ENCODE results near the gene SLC17A6. TPM values are rescaled to one million over a fixed set of nuclear protein-coding genes. Genes with fewer than 3 reads are reported as not detected.

SLC17A6 gene
- total RNA-seq, 2 experiments from 2014 or later, result not detected

DNA sequence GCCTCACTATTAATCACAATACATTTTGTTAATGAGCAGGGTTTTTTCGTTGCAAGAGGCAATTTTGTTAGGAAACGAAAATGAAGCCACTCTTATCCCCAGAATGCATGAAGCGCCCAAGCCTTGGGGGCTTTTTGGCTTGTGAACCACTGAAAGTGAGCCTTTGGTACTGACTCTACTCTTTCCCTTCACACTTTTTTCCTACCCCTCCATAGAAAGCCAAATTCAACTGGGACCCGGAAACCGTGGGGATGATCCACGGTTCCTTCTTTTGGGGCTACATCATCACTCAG, 4.8 kb downstream of the SLC17A6 start:
- H3K9me3 Mint-ChIP-seq (ENCODE audit: insufficient read depth), result peaks cover 4% of the 10 kb centered on the region
- no peaks in the 10 kb centered on the region for H3K4me1 Mint-ChIP-seq (ENCODE audit: low read depth)
- peaks cover 3% of the 10 kb centered on the region for H3K36me3 Mint-ChIP-seq (ENCODE audit: low read depth)
- DNase-seq (no peak), ATAC-seq (no peak)
- POLR2A ChIA-PET, result no interaction called here
- no peak overlapping the region for H3K4me3 Mint-ChIP-seq
- CTCF ChIA-PET, result no interaction called here
- H3K27ac Mint-ChIP-seq, result no peak overlapping the region
- H3K27me3 Mint-ChIP-seq (ENCODE audit: low read depth), result peaks cover 61% of the 10 kb centered on the region

GRCh38 chr11:22343371-22344032, 5.3 kb downstream of the SLC17A6 start:
- POLR2A ChIA-PET, result no interaction called here
- Mint-ChIP-seq H3K27me3 (ENCODE audit: low read depth) (peaks cover 56% of the 10 kb centered on the region), H3K27ac (no peak overlapping the region), H3K4me1 (ENCODE audit: low read depth) (no peaks in the 10 kb centered on the region), H3K36me3 (ENCODE audit: low read depth) (peaks cover 3% of the 10 kb centered on the region), H3K4me3 (no peak overlapping the region), H3K9me3 (ENCODE audit: insufficient read depth) (peaks cover 4% of the 10 kb centered on the region)
- DNase-seq (no peak), ATAC-seq (no peak)
- CTCF ChIA-PET, result no interaction called here

- Mint-ChIP-seq H3K27ac (no peak overlapping the region), H3K4me3 (no peak overlapping the region), H3K4me1 (ENCODE audit: low read depth) (no peaks in the 10 kb centered on the region), H3K27me3 (ENCODE audit: low read depth) (peaks cover 53% of the 10 kb centered on the region), H3K36me3 (ENCODE audit: low read depth) (peaks cover 3% of the 10 kb centered on the region), H3K9me3 (ENCODE audit: insufficient read depth) (peaks cover 4% of the 10 kb centered on the region)
- ChIA-PET CTCF (no interaction called here), POLR2A (no interaction called here)
- no peak for ATAC-seq
- no peak for DNase-seq
Observed at GRCh38 chr11:22344081-22344480, 5.9 kb downstream of the SLC17A6 start.

GRCh38 chr11:22346282-22346681, 8.1 kb downstream of the SLC17A6 start:
- Mint-ChIP-seq H3K4me3 (no peak overlapping the region), H3K27me3 (ENCODE audit: low read depth) (peaks cover 33% of the 10 kb centered on the region), H3K27ac (no peak overlapping the region), H3K9me3 (ENCODE audit: insufficient read depth) (no peaks in the 10 kb centered on the region), H3K36me3 (ENCODE audit: low read depth) (no peaks in the 10 kb centered on the region), H3K4me1 (ENCODE audit: low read depth) (no peaks in the 10 kb centered on the region)
- ATAC-seq, result no peak
- DNase-seq, result no peak
- CTCF ChIA-PET, result no interaction called here
- POLR2A ChIA-PET, result no interaction called here

DNA sequence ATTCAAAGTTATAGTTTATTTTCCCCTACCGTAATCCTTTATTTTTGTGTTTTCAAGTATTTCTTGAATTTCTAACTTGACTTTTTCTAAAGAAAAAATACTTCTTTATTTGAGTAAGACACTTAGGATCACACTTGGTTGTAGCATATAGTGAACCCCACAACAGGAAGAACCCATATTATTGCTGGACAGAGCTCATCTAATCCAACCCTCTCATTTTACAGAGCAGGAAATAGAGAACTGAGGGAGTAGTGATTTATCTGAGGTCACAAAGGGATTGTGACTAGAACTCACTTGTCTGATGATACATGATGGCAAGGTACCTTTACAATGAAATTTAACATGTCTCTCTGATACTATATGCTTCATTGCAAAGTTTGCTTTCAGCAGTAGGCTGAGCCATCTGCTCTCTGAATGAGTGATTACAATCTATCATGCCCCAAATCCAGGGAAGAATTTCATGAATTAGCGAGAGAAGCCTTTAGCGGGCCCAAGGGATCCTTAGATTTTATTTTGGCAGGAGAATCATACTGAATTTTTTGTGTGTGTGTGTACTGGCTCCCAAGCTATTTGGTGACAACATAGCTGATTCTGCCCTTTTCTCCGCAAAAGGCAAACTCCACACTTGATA, 9.8 kb downstream of the SLC17A6 start:
- Mint-ChIP-seq H3K4me1 (ENCODE audit: low read depth) (no peaks in the 10 kb centered on the region), H3K9me3 (ENCODE audit: insufficient read depth) (no peaks in the 10 kb centered on the region), H3K4me3 (no peak overlapping the region), H3K27me3 (ENCODE audit: low read depth) (peaks cover 19% of the 10 kb centered on the region), H3K36me3 (ENCODE audit: low read depth) (no peaks in the 10 kb centered on the region), H3K27ac (no peak overlapping the region)
- ChIA-PET POLR2A (no interaction called here), CTCF (no interaction called here)
- no peak for ATAC-seq
- no peak for DNase-seq

DNA sequence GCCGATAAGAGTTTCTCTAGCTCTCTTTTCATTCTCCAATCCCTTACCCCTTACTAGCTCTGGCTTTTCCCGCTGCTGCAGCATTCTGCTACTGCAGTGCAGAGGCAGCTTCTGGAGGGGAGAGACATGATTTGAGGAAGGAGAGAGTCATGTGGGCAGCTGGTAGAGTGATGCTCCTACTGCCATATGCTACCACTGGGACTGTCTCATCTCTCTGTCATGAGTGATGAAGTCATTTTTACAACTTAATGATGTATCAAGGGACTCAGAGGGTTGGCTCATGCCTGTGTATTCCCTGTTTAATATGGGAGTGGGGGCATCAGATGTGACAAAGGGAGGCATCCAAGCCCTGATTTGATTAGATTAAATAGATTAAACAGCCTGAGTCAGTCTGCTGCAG, 11.3 kb downstream of the SLC17A6 start:
- Mint-ChIP-seq H3K27me3 (ENCODE audit: low read depth) (peaks cover 5% of the 10 kb centered on the region), H3K9me3 (ENCODE audit: insufficient read depth) (no peaks in the 10 kb centered on the region), H3K4me1 (ENCODE audit: low read depth) (no peaks in the 10 kb centered on the region), H3K27ac (no peak overlapping the region), H3K36me3 (ENCODE audit: low read depth) (no peaks in the 10 kb centered on the region), H3K4me3 (no peak overlapping the region)
- ATAC-seq (no peak), DNase-seq (no peak)
- ChIA-PET POLR2A (no interaction called here), CTCF (no interaction called here)

- no peaks in the 10 kb centered on the region for H3K27me3 Mint-ChIP-seq (ENCODE audit: low read depth)
- CTCF ChIA-PET, result no interaction called here
- H3K36me3 Mint-ChIP-seq (ENCODE audit: low read depth), result no peaks in the 10 kb centered on the region
- no peak overlapping the region for H3K27ac Mint-ChIP-seq
- POLR2A ChIA-PET, result no interaction called here
- no peaks in the 10 kb centered on the region for H3K9me3 Mint-ChIP-seq (ENCODE audit: insufficient read depth)
- no peak for ATAC-seq
- no peak for DNase-seq
- H3K4me1 Mint-ChIP-seq (ENCODE audit: low read depth), result no peaks in the 10 kb centered on the region
- no peak overlapping the region for H3K4me3 Mint-ChIP-seq
Observed at GRCh38 chr11:22359295-22359694, 21.1 kb downstream of the SLC17A6 start.

- ATAC-seq, result no peak
- POLR2A ChIA-PET, result no interaction called here
- no peaks in the 10 kb centered on the region for H3K27me3 Mint-ChIP-seq (ENCODE audit: low read depth)
- H3K27ac Mint-ChIP-seq, result no peak overlapping the region
- no peak overlapping the region for H3K4me3 Mint-ChIP-seq
- DNase-seq, result no peak
- CTCF ChIA-PET, result interaction anchor here (0.8 kb wide), 1 partner anchor 543 kb away, joined by 3 read pairs; no protein-coding TSS in a partner anchor
- no peaks in the 10 kb centered on the region for H3K4me1 Mint-ChIP-seq (ENCODE audit: low read depth)
- no peaks in the 10 kb centered on the region for H3K9me3 Mint-ChIP-seq (ENCODE audit: insufficient read depth)
- H3K36me3 Mint-ChIP-seq (ENCODE audit: low read depth), result no peaks in the 10 kb centered on the region
Observed at GRCh38 chr11:22371160-22371559, 33.0 kb downstream of the SLC17A6 start.

- no peaks in the 10 kb centered on the region for H3K9me3 Mint-ChIP-seq (ENCODE audit: insufficient read depth)
- no peaks in the 10 kb centered on the region for H3K4me1 Mint-ChIP-seq (ENCODE audit: low read depth)
- no peaks in the 10 kb centered on the region for H3K27me3 Mint-ChIP-seq (ENCODE audit: low read depth)
- H3K36me3 Mint-ChIP-seq (ENCODE audit: low read depth), result no peaks in the 10 kb centered on the region
- no peak overlapping the region for H3K27ac Mint-ChIP-seq
- DNase-seq, result no peak
- ChIA-PET POLR2A (no interaction called here), CTCF (no interaction called here)
- no peak for ATAC-seq
- no peak overlapping the region for H3K4me3 Mint-ChIP-seq
Observed at GRCh38 chr11:22387126-22387525, 48.9 kb downstream of the SLC17A6 start.

- Mint-ChIP-seq H3K27ac (no peak overlapping the region), H3K36me3 (ENCODE audit: low read depth) (no peaks in the 10 kb centered on the region), H3K4me3 (no peak overlapping the region), H3K9me3 (ENCODE audit: insufficient read depth) (no peaks in the 10 kb centered on the region), H3K4me1 (ENCODE audit: low read depth) (no peaks in the 10 kb centered on the region), H3K27me3 (ENCODE audit: low read depth) (no peaks in the 10 kb centered on the region)
- no peak for DNase-seq
- ATAC-seq, result no peak
- ChIA-PET CTCF (no interaction called here), POLR2A (no interaction called here)
Observed at GRCh38 chr11:22389526-22390282, 51.5 kb downstream of the SLC17A6 start.

GRCh38 chr11:22390283-22390655, 52.1 kb downstream of the SLC17A6 start:
- no peaks in the 10 kb centered on the region for H3K4me1 Mint-ChIP-seq (ENCODE audit: low read depth)
- POLR2A ChIA-PET, result no interaction called here
- no peak overlapping the region for H3K4me3 Mint-ChIP-seq
- CTCF ChIA-PET, result no interaction called here
- no peak overlapping the region for H3K27ac Mint-ChIP-seq
- H3K36me3 Mint-ChIP-seq (ENCODE audit: low read depth), result no peaks in the 10 kb centered on the region
- no peaks in the 10 kb centered on the region for H3K27me3 Mint-ChIP-seq (ENCODE audit: low read depth)
- H3K9me3 Mint-ChIP-seq (ENCODE audit: insufficient read depth), result no peaks in the 10 kb centered on the region
- DNase-seq (no peak), ATAC-seq (no peak)

GRCh38 chr11:22392561-22392960, 54.4 kb downstream of the SLC17A6 start:
- no peaks in the 10 kb centered on the region for H3K27me3 Mint-ChIP-seq (ENCODE audit: low read depth)
- H3K4me3 Mint-ChIP-seq, result no peak overlapping the region
- H3K4me1 Mint-ChIP-seq (ENCODE audit: low read depth), result no peaks in the 10 kb centered on the region
- DNase-seq (no peak), ATAC-seq (no peak)
- no peaks in the 10 kb centered on the region for H3K9me3 Mint-ChIP-seq (ENCODE audit: insufficient read depth)
- CTCF ChIA-PET, result no interaction called here
- POLR2A ChIA-PET, result no interaction called here
- no peak overlapping the region for H3K27ac Mint-ChIP-seq
- no peaks in the 10 kb centered on the region for H3K36me3 Mint-ChIP-seq (ENCODE audit: low read depth)

GRCh38 chr11:22405377-22405776, 67.2 kb downstream of the SLC17A6 start:
- no peak for DNase-seq
- Mint-ChIP-seq H3K9me3 (ENCODE audit: insufficient read depth) (no peaks in the 10 kb centered on the region), H3K4me3 (no peak overlapping the region), H3K27ac (no peak overlapping the region), H3K36me3 (ENCODE audit: low read depth) (no peaks in the 10 kb centered on the region), H3K4me1 (ENCODE audit: low read depth) (no peaks in the 10 kb centered on the region), H3K27me3 (ENCODE audit: low read depth) (no peaks in the 10 kb centered on the region)
- CTCF ChIA-PET, result no interaction called here
- POLR2A ChIA-PET, result no interaction called here
- no peak for ATAC-seq
